ENCODE data around the gene RAB3GAP2.

RAB3GAP2 gene

DNA sequence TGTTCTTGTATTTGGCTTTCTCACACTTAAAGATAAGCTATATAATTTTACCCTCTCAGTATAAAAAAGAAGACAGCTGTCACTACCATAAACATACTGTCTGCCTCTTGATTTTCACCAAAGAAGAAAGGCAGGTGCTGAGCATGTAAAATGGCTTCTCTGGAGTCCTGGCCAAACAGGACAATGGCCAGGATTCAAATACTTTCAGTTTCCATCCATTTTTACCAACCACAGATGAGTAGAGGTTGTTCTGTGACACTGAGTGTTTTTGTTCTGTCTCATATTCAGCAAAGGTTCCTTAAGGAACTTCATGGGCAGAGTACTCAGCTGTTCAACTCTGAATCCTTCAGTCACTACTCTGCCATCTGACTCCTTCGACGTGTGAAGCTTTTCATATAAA is 29.4 kb upstream of the RAB3GAP2 start:
- H3K4me1 Mint-ChIP-seq, result peaks cover 22% of the 10 kb centered on the region
- no peak overlapping the region for H3K27ac Mint-ChIP-seq
- H3K27me3 Mint-ChIP-seq (ENCODE audit: low read depth, poor library complexity), result peaks cover 7% of the 10 kb centered on the region
- no peaks in the 10 kb centered on the region for H3K36me3 Mint-ChIP-seq (ENCODE audit: low read depth)
- no peak for DNase-seq
- H3K9me3 Mint-ChIP-seq, result peaks cover 12% of the 10 kb centered on the region
- H3K4me3 Mint-ChIP-seq, result no peak overlapping the region
- no peak for TF ChIP-seq CTCF (IDR thresholded peaks at IDR 0.05)

- no peak overlapping the region for H3K4me3 Mint-ChIP-seq
- peak; percentile 21 for DNase-seq
- H3K36me3 Mint-ChIP-seq (ENCODE audit: low read depth), result no peaks in the 10 kb centered on the region
- peaks cover 8% of the 10 kb centered on the region for H3K9me3 Mint-ChIP-seq
- TF ChIP-seq CTCF (IDR thresholded peaks at IDR 0.05), result no peak
- H3K27ac Mint-ChIP-seq, result peak overlapping the region; percentile 95
- H3K27me3 Mint-ChIP-seq (ENCODE audit: low read depth, poor library complexity), result peaks cover 12% of the 10 kb centered on the region
- H3K4me1 Mint-ChIP-seq, result peaks cover 22% of the 10 kb centered on the region
These were observed 28.3 kb upstream of the RAB3GAP2 start for GRCh38 chr1:220300442-220301121.

- Mint-ChIP-seq H3K4me3 (no peak overlapping the region), H3K4me1 (peaks cover 22% of the 10 kb centered on the region), H3K36me3 (ENCODE audit: low read depth) (no peaks in the 10 kb centered on the region), H3K27ac (no peak overlapping the region), H3K9me3 (peaks cover under 1% of the 10 kb centered on the region), H3K27me3 (ENCODE audit: low read depth, poor library complexity) (peaks cover 12% of the 10 kb centered on the region)
- no peak for DNase-seq
- no peak for TF ChIP-seq CTCF (IDR thresholded peaks at IDR 0.05)
These were observed 27.1 kb upstream of the RAB3GAP2 start for GRCh38 chr1:220299337-220299736.

DNA sequence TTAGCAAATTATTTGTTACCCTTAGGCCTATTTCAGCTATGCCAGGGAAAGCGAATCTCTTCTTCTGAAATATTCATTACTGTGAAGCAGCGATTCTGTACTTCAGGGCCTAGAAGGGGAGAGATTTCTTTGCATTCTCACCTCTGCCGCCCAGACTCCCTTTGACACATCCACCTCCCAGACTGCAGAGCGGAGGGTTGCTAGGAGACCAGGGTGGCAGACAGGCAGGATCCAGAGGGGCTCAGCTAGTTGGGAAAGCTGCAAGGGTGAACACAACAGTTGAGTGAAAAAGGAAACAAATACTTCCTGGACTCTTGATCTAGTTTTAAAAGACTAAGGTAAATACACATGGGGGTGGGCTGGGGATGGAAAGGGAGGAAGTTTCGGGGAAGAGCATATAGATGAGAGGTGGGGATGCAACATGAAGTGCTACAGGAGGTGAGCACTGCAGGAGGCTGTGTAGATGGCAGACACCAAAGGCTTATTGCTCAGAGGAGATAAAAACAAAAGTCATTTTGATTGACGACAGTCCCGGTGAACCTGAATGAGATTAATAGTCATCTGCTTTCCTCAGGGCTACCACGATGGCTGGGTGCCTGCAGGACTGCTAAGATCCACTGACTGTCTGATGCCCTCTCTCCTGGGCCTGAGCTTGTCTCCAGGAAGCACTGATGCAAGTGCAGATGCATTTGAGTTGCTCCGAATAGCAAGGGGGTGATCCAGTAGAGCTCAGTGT is 26.4 kb upstream of the RAB3GAP2 start:
- no peaks in the 10 kb centered on the region for H3K36me3 Mint-ChIP-seq (ENCODE audit: low read depth)
- no peak overlapping the region for H3K27ac Mint-ChIP-seq
- peaks cover 8% of the 10 kb centered on the region for H3K27me3 Mint-ChIP-seq (ENCODE audit: low read depth, poor library complexity)
- DNase-seq, result no peak
- H3K4me1 Mint-ChIP-seq, result peaks cover 22% of the 10 kb centered on the region
- TF ChIP-seq CTCF (IDR thresholded peaks at IDR 0.05), result no peak
- no peak overlapping the region for H3K4me3 Mint-ChIP-seq
- H3K9me3 Mint-ChIP-seq, result no peaks in the 10 kb centered on the region

GRCh38 chr1:220296981-220297380 is 24.7 kb upstream of the RAB3GAP2 start:
- Mint-ChIP-seq H3K4me3 (no peak overlapping the region), H3K36me3 (ENCODE audit: low read depth) (no peaks in the 10 kb centered on the region), H3K9me3 (no peaks in the 10 kb centered on the region), H3K4me1 (peaks cover 22% of the 10 kb centered on the region), H3K27me3 (ENCODE audit: low read depth, poor library complexity) (peaks cover 8% of the 10 kb centered on the region), H3K27ac (no peak overlapping the region)
- TF ChIP-seq CTCF (IDR thresholded peaks at IDR 0.05), result no peak
- DNase-seq, result no peak

Measured in nephron progenitor cell (in vitro differentiated cells).